ENCODE measurements around the gene CFAP54.

- TF ChIP-seq CTCF (IDR thresholded peaks at IDR 0.05) (no peak), POLR2AphosphoS5 (IDR thresholded peaks at IDR 0.05; ENCODE audit: low read depth, low read length) (no peak)
Observed at GRCh38 chr12:96907671-96908422, 418.5 kb downstream of the CFAP54 start.
